Activated CD4-positive, alpha-beta memory T cell treated with anti-CD3 and anti-CD28 coated beads, Interleukin-2, amount 10 ng/mL, durations not matched to agents 7 days and 5 days (primary cell): ENCODE results near the gene PADI6. TPM values are rescaled to one million over a fixed set of nuclear protein-coding genes. Genes with fewer than 3 reads are reported as not detected.

Source experiments
- CTCF ChIA-PET: fragments of 350-600 bp; sonication (Branson Sonifier 250); formaldehyde crosslinking; loops from one replicate; lab custom pipeline; 2021; ENCODE audit warnings: antibody characterized with exemption, inconsistent platforms; lab: Charles Lee
- POLR2A ChIA-PET: fragments of 350-600 bp; sonication (Branson Sonifier 250); formaldehyde crosslinking; loops from one replicate; lab custom pipeline; 2021; ENCODE audit warnings: antibody characterized with exemption; lab: Charles Lee
- DNase-seq: peaks from one replicate; pipeline ENCODE4 v3.0.0-alpha.2; 2020
- H3K27ac Mint-ChIP-seq: one replicate; pipeline ENCODE4 v1.8.0; 2021; ENCODE audit warnings: mild to moderate bottlenecking, mixed read lengths
- H3K27me3 Mint-ChIP-seq: one replicate; pipeline ENCODE4 v1.8.0; 2021; ENCODE audit warnings: mixed read lengths
- H3K36me3 Mint-ChIP-seq: one replicate; pipeline ENCODE4 v1.8.0; 2021; ENCODE audit warnings: low read depth, mixed read lengths
- H3K4me1 Mint-ChIP-seq: one replicate; pipeline ENCODE4 v1.8.0; 2021; ENCODE audit warnings: mixed read lengths
- H3K4me3 Mint-ChIP-seq: one replicate; pipeline ENCODE4 v1.8.0; 2021; ENCODE audit warnings: mild to moderate bottlenecking, mixed read lengths
- H3K9me3 Mint-ChIP-seq: one replicate; pipeline ENCODE4 v1.8.0; 2021; ENCODE audit warnings: mixed read lengths
- total RNA-seq, 2 experiments: library from RNA; stranded (reverse); gene quantifications; one replicate each; pipeline ENCODE4 v1.2.3, GENCODE V29; 2021

Gene PADI6
- total RNA-seq, 2 experiments from 2014 or later = 0.23 to 0.30 TPM

DNA sequence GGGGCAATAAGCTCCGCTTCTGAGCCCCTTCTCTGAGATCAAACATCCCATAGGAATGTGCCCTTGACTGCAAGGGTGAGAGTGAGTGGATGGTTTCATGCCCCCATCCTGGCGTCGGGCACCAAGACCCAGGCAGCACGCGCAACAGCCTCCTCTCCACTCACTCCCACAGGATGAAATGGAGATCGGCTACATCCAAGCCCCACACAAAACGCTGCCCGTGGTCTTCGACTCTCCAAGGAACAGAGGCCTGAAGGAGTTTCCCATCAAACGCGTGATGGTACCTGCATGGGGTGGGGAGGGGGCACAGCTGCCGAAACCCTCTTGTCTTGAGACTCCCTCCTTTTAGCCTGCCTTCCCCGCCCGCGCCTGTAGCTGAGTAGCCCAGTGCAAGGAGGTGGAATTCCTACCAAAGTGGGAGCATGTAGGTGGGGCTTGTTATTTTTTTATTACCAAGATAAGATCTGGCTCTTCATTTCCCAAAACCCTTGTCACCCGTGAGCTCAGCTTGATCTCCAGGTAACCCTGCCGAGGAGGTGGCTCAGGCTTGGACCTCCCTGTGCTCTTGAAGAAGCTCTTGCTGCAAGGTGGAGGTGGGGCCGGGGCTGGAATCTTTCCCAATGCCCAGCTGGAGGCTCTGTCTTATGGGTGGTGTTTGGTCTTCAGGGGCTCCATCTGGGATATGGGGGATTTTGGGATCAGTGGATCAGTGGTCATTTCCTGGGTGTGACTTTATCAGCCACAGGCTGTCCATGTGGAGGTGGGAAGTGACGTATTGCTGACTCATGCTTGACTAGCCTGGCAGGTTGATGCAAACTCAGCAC is 24.0 kb upstream of the PADI6 start:
- ChIA-PET POLR2A (no interaction called here), CTCF (no interaction called here)
- no peak for DNase-seq
- Mint-ChIP-seq H3K36me3 (no peaks in the 10 kb centered on the region), H3K9me3 (no peaks in the 10 kb centered on the region), H3K27ac (no peak overlapping the region), H3K4me3 (no peak overlapping the region), H3K4me1 (peaks cover 4% of the 10 kb centered on the region), H3K27me3 (peaks cover 1% of the 10 kb centered on the region)

DNA sequence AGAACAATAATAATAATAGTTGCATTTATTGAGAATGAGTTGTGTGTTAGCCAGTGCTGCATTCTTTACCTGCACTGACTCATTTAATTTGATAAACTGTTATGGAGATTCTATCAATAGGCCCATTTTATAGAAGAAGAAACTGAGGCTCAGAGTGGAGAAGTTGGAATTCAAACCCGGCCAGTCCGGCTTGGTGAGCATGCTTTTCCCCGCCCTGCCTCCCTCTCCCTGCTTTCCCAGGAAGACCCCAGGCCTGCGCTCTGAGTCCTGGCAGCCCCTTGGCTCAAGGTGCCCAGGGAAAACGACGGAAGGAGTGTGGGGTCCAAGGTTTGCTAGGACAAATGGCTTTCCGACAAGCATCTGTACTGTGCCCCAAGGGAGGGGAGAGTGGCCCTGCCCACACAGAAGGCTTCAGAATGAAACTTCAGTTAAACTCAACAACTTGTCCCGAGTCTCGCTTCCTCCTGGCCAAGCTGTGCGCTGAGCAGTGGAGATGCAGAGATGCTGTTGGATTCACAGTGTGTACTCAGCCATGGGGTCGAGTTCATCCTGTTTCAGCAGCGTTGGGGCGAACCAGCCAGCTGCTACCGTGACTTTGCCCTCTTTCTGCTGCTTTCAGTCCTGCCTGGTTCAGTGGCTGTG is 23.3 kb upstream of the PADI6 start:
- no peak overlapping the region for H3K27ac Mint-ChIP-seq
- ChIA-PET POLR2A (no interaction called here), CTCF (no interaction called here)
- H3K9me3 Mint-ChIP-seq = no peaks in the 10 kb centered on the region
- no peak overlapping the region for H3K4me3 Mint-ChIP-seq
- no peak for DNase-seq
- H3K4me1 Mint-ChIP-seq = peaks cover 4% of the 10 kb centered on the region
- H3K27me3 Mint-ChIP-seq = peaks cover 1% of the 10 kb centered on the region
- H3K36me3 Mint-ChIP-seq = no peaks in the 10 kb centered on the region

DNA sequence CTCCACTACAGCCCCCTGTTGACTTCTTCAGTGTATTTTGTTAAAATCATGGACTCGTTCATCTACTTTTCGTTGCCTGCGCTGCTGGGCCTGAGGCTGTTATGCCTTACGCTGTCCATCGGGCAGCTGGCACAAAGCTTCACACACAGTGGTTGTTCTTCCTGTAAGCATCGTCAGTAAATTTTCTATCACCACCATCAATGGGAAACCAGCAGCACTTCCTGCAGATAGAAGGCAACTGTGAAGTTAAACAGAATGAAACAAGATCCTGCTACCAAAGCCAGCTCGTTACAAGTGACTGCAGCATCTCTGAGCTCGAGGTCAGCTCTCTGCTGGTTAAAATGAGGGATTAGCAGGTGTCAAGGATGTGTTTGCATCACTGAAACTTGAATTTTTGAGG is 21.9 kb upstream of the PADI6 start:
- Mint-ChIP-seq H3K9me3 (no peaks in the 10 kb centered on the region), H3K27me3 (peaks cover 1% of the 10 kb centered on the region), H3K36me3 (no peaks in the 10 kb centered on the region), H3K4me3 (no peak overlapping the region), H3K27ac (no peak overlapping the region), H3K4me1 (peaks cover 4% of the 10 kb centered on the region)
- ChIA-PET POLR2A (no interaction called here), CTCF (no interaction called here)
- no peak for DNase-seq

DNA sequence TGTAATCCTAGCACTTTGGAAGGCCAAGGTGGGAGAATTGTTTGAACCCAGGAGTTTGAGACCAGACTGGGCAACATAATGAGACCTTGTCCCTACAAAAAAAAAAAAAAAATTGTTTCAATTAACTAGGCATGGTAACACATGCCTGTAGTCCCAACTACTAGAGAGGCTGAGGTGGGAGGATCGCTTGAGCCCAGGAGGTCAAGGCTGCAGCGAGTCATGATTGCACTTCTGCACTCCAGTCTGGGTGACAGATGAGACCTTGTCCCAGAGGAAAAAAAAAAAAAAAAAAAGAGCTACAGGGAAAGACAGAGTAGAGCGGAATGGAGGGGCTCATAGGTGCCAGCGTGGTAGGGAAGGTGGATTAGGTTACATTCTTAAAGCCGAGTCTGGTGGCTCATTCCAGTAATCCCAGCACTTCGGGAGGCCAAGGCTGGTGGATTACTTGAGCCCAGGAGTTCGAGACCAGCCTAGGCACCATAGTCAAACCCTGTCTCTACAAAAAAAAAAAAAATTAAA is 21.0 kb upstream of the PADI6 start:
- H3K9me3 Mint-ChIP-seq = no peaks in the 10 kb centered on the region
- no peaks in the 10 kb centered on the region for H3K36me3 Mint-ChIP-seq

DNA sequence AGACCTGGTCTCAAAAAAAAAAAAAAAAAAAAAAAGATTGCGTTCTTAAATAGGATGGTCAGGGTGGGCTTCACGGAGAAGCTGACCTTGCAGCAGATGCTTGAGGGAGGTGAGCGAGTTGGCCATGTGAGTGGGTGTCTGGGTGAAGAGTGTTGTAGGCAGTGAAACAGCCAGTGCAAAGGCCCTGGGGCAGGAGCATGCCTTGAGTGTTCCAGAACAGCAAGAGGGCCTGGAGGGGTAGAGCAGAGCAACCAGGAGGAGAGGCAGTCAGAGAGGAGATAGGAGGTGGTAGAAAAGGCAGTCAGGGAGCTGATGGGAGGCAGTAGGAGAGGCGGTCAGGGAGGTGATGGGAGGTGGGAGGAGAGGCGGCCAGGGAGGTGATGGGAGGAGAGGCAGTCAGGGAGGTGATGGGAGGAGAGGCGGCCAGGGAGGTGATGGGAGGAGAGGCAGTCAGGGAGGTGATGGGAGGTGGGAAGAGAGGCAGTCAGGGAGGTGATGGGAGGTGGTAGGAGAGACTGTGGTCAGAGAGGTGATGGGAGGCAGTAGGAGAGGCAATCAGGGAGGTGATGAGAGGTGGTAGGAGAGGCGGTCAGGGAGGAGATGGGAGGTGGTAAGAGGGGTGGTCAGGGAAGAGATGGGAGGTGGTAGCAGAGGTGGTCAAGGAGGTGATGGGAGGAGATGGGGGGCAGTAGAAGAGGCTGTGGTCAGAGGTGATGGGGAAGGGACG is 20.2 kb upstream of the PADI6 start:
- H3K4me1 Mint-ChIP-seq = peaks cover 4% of the 10 kb centered on the region
- H3K4me3 Mint-ChIP-seq = no peak overlapping the region
- H3K27ac Mint-ChIP-seq = no peak overlapping the region
- ChIA-PET POLR2A (no interaction called here), CTCF (no interaction called here)
- no peaks in the 10 kb centered on the region for H3K9me3 Mint-ChIP-seq
- no peaks in the 10 kb centered on the region for H3K36me3 Mint-ChIP-seq
- DNase-seq = no peak
- peaks cover 1% of the 10 kb centered on the region for H3K27me3 Mint-ChIP-seq

More for the DNA sequence above, 21.0 kb upstream of the PADI6 start:
- no peak for DNase-seq
- POLR2A ChIA-PET = no interaction called here
- peaks cover 1% of the 10 kb centered on the region for H3K27me3 Mint-ChIP-seq
- peaks cover 4% of the 10 kb centered on the region for H3K4me1 Mint-ChIP-seq
- no peak overlapping the region for H3K4me3 Mint-ChIP-seq
- H3K27ac Mint-ChIP-seq = no peak overlapping the region
- CTCF ChIA-PET = no interaction called here

DNA sequence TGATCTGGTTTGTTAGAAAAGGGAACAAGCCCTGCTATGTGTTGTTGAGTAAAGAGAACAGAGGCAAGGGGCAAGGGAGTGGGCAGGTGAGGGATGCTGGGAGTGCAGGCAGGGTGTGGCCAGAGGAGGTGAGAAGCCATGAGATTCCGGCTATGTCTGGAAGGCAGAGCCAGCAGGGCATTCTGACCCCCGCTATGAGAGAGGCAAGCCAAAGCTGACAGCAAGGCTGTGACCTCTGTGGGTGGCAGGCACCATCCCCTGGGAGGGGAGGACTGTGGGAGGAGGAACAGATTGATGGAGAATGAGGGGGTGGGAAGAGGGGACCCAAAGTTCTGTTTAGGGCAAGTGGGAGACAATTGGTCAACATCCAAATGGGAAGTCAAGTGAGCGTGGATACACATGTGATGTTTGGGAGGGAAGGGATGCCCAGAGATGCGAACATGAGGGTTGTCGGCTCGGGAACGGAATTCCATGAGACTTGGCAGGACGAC is 19.5 kb upstream of the PADI6 start:
- ChIA-PET POLR2A (no interaction called here), CTCF (no interaction called here)
- no peak overlapping the region for H3K27ac Mint-ChIP-seq
- H3K27me3 Mint-ChIP-seq = peaks cover 1% of the 10 kb centered on the region
- no peaks in the 10 kb centered on the region for H3K9me3 Mint-ChIP-seq
- no peak overlapping the region for H3K4me3 Mint-ChIP-seq
- no peak for DNase-seq
- no peaks in the 10 kb centered on the region for H3K36me3 Mint-ChIP-seq
- peaks cover 4% of the 10 kb centered on the region for H3K4me1 Mint-ChIP-seq

DNA sequence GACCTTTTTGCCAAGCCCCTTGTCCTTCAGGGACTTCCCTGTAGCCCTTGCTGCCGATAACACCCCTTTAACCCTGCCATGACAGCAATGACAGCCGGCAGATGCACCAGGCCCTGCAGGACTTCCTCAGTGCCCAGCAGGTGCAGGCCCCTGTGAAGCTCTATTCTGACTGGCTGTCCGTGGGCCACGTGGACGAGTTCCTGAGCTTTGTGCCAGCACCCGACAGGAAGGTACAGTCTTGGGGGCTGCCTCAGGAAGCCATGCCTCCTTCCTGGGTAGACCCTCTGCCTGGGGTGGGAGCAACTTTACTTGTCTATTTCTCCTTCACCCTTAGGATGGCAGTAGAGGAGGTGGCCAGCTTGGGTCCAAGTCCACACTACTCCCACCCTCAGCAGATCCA is 16.1 kb upstream of the PADI6 start:
- Mint-ChIP-seq H3K27me3 (peaks cover 1% of the 10 kb centered on the region), H3K9me3 (no peaks in the 10 kb centered on the region), H3K4me1 (no peaks in the 10 kb centered on the region), H3K4me3 (no peak overlapping the region), H3K36me3 (no peaks in the 10 kb centered on the region), H3K27ac (no peak overlapping the region)
- ChIA-PET POLR2A (no interaction called here), CTCF (no interaction called here)
- DNase-seq = no peak

DNA sequence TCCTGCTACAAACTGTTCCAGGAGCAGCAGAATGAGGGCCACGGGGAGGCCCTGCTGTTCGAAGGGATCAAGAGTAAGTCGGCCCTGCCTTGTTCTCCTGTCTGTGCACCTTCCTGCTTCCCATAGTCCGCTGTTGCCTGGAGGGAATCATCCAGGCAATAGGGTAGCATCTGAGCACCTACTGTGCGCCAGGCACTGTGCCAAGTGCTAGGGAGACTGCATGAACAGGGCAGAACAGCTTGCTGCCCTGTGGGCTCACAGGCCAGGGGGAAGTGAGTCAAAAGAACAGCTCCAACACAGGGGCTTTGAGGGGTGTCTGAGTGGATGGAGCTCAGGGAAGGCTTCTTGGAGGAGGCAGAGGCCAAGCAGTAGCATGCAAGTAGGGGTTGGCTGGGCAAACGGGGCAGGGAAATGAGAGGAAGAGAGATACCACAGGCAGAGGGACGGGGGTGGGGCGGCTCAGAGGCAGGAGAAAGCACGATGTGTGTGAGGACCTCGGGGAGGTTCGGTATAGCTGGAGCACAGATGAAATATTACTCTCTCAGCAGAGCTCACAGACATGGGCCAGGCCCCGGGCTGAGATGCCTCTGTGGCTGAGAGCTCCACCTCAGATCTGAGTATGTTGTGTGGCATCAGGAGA is 15.5 kb upstream of the PADI6 start:
- no peak for DNase-seq
- H3K27me3 Mint-ChIP-seq = peaks cover 1% of the 10 kb centered on the region
- ChIA-PET POLR2A (no interaction called here), CTCF (no interaction called here)
- no peak overlapping the region for H3K27ac Mint-ChIP-seq
- H3K9me3 Mint-ChIP-seq = no peaks in the 10 kb centered on the region
- no peaks in the 10 kb centered on the region for H3K4me1 Mint-ChIP-seq
- no peaks in the 10 kb centered on the region for H3K36me3 Mint-ChIP-seq
- no peak overlapping the region for H3K4me3 Mint-ChIP-seq

DNA sequence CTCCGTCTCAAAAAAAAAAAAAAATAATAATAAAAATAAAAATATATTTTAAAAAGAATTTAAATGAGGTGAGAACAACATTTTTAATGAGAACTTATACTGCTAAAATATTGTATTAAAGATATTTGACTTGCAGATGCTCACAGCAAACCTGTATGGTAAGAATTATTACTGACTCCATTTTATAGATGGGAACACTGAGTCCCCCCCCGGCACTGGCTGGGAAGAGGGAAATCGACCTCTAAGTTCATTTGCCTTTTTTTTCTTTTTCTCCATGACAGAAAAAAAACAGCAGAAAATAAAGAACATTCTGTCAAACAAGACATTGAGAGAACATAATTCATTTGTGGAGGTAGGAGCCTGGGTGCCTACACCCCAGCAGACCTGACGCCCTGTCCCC is 13.4 kb upstream of the PADI6 start:
- POLR2A ChIA-PET = no interaction called here
- DNase-seq = no peak
- Mint-ChIP-seq H3K9me3 (no peaks in the 10 kb centered on the region), H3K27ac (no peak overlapping the region), H3K27me3 (peaks cover 2% of the 10 kb centered on the region), H3K36me3 (no peaks in the 10 kb centered on the region), H3K4me1 (no peaks in the 10 kb centered on the region), H3K4me3 (no peak overlapping the region)
- CTCF ChIA-PET = no interaction called here

DNA sequence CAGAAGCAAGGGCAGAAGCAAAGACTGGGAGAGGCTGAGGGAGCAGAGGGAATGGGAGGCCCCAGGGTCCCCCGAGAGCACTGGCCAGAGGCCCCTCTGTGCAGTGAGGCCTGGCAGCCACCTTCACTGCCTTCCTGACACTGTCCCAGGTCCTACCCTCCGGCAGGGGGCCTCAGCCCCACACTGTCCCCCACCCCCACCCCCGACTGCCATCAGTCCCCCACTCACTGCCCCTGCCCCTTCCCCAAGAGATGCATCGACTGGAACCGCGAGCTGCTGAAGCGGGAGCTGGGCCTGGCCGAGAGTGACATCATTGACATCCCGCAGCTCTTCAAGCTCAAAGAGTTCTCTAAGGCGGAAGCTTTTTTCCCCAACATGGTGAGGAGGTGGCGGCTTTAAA is 13.0 kb upstream of the PADI6 start:
- Mint-ChIP-seq H3K4me1 (no peaks in the 10 kb centered on the region), H3K27ac (no peak overlapping the region), H3K9me3 (no peaks in the 10 kb centered on the region), H3K27me3 (peaks cover 2% of the 10 kb centered on the region), H3K4me3 (no peak overlapping the region), H3K36me3 (no peaks in the 10 kb centered on the region)
- POLR2A ChIA-PET = no interaction called here
- CTCF ChIA-PET = no interaction called here
- DNase-seq = no peak

DNA sequence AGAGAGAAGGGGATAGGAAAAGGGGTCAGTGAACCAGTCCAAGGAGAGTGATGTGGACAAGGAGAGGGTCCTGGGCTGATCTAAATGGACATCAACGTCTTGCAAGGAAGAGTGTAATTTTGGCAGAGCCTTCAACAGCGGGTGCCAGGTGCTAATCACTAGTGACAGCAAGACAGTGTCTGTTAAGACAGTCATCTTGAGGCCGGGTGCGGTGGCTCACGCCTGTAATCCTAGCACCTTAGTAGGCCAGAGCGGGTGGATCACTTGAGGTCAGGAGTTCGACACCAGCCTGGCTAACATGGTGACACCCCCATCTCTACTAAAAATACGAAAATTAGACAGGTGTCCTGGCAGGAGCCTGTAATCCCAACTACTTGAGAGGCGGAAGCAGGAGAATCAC is 12.2 kb upstream of the PADI6 start:
- peaks cover 4% of the 10 kb centered on the region for H3K27me3 Mint-ChIP-seq
- ChIA-PET POLR2A (no interaction called here), CTCF (no interaction called here)
- no peak overlapping the region for H3K27ac Mint-ChIP-seq
- H3K9me3 Mint-ChIP-seq = no peaks in the 10 kb centered on the region
- DNase-seq = no peak
- H3K4me3 Mint-ChIP-seq = no peak overlapping the region
- H3K4me1 Mint-ChIP-seq = no peaks in the 10 kb centered on the region
- H3K36me3 Mint-ChIP-seq = no peaks in the 10 kb centered on the region

DNA sequence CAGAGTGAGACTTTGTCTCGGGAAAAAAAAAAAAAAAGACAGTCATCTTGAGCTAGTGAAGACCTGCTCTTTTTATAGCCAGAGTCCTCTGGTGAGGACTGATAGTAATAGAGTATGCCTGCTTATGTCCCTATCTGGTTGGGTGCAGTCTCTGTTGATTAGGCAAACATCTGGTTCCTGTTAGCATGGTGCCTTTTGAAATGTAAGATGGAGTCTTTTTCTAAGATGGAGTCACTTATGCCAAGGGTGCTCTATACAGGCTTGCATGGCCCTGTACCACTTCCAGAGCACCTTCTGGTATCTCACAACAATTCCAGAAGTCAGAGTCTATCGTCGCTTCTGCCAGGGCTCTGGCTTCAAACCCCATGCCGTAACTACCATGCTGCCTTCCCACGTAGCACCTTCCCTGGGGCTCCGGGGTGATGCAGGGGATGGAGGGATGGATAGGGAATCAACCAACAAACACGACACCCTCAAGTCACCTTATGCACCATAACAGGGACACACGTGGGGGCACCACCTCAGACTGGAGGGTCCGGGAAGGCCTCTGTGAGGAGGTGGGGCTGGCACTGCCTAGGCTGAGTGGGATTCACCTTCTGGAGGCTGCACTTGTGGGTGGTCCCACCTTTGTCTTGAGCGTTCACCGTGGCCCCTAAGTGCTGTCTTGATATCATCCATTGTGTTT is 11.6 kb upstream of the PADI6 start:
- Mint-ChIP-seq H3K27ac (no peak overlapping the region), H3K4me3 (no peak overlapping the region), H3K9me3 (no peaks in the 10 kb centered on the region), H3K27me3 (peaks cover 4% of the 10 kb centered on the region), H3K4me1 (no peaks in the 10 kb centered on the region), H3K36me3 (no peaks in the 10 kb centered on the region)
- POLR2A ChIA-PET = no interaction called here
- CTCF ChIA-PET = no interaction called here
- no peak for DNase-seq
